Measurements from ENCODE around the gene VIM.

The VIM gene

DNA sequence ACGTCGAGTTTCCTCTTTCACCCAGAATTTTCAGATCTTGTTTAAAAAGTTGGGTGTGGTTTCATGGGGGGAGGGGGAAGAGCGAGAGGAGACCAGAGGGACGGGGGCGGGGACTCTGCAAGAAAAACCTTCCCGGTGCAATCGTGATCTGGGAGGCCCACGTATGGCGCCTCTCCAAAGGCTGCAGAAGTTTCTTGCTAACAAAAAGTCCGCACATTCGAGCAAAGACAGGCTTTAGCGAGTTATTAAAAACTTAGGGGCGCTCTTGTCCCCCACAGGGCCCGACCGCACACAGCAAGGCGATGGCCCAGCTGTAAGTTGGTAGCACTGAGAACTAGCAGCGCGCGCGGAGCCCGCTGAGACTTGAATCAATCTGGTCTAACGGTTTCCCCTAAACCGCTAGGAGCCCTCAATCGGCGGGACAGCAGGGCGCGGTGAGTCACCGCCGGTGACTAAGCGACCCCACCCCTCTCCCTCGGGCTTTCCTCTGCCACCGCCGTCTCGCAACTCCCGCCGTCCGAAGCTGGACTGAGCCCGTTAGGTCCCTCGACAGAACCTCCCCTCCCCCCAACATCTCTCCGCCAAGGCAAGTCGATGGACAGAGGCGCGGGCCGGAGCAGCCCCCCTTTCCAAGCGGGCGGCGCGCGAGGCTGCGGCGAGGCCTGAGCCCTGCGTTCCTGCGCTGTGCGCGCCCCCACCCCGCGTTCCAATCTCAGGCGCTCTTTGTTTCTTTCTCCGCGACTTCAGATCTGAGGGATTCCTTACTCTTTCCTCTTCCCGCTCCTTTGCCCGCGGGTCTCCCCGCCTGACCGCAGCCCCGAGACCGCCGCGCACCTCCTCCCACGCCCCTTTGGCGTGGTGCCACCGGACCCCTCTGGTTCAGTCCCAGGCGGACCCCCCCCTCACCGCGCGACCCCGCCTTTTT lies at the start of gene VIM:
Gene VIM, plus strand, starts transcription at position 151 of the 925 bp plus-strand sequence. CDS start 1,182 bp downstream, outside the sequence.
- peak; percentile 65 to 74 for DNase-seq (ENCODE audit: low read depth in 1 of 2, low spot score in 1 of 2)

DNA sequence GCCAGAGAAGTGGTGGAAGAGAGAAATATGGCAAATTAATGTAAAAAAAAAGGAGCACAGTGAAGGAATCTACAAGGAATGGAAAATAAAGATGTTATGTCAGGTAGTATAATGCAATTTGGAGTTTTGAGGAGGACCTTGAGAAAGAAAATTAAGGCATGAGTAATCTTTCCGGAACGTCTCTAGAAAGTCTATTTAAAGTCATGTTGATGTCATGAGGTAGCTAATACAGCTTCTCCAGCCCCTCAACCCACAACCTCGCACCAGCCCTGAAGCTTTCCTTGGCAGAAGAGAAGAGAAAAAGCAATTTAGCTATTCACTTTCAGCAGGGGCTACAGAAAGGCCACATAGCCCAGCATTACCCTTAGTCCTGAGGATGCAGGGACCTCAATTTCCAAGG lies 49.0 kb upstream of the VIM start:
- no peak for DNase-seq (ENCODE audit: low read depth in 1 of 2, low spot score in 1 of 2)

DNA sequence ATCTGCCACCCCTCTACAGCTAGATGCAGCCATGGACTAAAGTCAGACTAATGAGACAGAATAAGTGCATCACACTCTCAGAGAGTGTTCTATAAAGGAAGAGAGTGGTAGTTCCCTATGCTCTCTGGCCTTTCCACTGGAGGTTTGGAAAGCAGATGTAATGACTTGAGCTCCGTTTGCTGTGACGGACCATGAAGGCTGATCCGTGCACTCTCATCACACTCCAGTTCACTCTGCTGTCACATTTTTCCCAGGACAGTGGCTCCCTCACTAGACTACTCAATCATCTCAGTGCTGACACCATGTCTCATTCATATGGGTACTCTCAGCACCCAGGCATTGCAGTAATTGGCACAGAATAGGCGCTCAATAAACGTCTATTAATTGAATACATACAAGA lies 46.9 kb upstream of the VIM start:
- no peak for DNase-seq (ENCODE audit: low read depth in 1 of 2, low spot score in 1 of 2)

DNA sequence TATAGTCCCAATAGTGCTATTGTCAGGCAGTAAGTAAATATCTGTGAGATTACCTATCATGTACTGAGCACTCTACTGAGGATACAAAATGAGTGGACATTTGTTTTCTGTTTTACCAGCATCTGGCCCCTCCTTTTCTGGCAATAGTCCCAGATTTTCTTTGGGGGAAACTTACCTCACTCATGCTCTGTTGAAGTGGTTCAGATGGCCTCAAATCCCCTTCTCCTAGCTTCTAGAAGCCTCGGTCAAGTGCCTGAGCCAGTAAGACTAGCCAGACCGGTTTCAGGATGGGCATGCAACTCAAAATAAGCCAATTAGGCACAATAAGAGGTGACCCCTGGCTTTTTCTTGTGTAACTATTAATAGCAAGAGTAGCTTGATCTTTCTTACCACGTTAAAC lies 46.3 kb upstream of the VIM start:
- no peak for DNase-seq (ENCODE audit: low read depth in 1 of 2, low spot score in 1 of 2)

DNA sequence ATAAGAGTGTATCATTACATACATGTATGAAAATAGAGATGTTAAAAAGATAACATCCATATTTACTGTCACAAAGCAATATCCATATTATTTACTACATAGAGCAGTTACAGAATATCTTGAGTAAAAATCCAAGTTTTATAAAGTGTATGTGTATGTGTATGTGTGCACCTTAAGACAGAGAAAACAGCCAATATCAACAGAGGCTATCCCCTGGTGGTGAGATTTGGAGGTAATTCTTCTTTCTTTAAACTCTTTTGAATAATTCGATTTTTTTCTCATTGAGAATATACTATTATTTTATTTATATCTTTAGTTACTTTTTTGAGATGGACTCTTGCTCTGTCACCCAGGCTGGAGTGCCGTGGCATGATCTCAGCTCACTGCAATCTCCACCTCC lies 44.9 kb upstream of the VIM start:
- DNase-seq (ENCODE audit: low read depth in 1 of 2, low spot score in 1 of 2), result no peak

DNA sequence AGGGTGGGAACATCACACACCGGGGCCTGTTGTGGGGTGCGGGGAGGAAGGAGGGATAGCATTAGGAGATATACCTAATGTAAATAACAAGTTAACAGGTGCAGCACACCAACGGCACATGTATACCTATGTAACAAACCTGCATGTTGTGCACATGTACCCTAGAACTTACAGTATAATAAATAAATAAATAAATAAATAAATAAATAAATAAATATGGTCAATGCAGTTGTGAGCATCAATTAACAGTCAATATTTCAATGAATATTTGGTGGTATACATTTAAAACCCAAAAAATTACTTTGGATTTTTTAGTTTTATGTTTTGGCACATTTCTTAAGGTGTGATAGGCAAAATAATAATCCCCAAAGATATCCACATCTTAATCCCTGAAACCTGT lies 42.2 kb upstream of the VIM start:
- DNase-seq (ENCODE audit: low read depth in 1 of 2, low spot score in 1 of 2), result no peak

DNA sequence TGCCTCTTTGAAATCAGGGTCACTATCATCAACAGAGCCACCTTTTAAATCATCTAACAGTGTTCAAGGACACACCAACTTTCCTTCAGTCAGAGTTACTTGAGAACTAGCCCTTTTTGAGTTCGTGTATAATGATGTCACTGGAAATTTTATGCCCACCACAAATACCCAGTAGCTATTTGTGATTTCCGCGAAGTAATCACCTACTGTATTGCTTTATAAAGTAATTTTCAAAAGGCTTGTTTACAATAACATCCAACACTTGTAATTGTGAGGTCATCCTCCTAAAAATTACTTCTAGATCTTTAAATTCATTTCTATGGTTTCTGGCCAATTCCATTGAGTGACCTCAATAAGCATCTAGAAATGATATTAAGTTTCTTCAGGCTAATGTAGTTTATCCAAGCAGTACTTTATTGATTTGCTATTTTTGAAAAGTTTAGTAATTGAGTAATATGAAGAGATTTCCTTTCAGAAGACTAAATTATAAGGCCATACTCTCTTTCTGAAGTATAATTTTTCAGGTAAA lies 39.3 kb upstream of the VIM start:
- no peak for DNase-seq (ENCODE audit: low read depth in 1 of 2, low spot score in 1 of 2)

DNA sequence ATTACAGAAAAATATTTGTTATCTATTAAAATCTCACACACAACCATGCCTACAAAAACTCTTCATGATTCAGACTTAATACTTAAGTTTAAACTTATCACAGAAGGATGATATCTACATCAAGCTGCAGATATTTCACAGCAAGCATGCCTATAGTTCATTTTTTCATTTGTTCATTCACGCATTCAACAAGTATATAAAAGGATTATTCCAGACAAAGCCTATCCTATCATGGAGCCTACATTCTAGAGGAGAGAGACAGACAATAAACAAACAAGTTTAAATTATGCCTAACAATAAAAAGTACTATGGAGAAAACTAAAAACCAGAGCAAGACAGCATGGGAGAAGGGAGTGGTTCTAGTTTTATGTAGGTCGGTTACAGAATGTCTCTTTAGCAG lies 37.4 kb upstream of the VIM start:
- DNase-seq (ENCODE audit: low read depth in 1 of 2, low spot score in 1 of 2), result no peak

DNA sequence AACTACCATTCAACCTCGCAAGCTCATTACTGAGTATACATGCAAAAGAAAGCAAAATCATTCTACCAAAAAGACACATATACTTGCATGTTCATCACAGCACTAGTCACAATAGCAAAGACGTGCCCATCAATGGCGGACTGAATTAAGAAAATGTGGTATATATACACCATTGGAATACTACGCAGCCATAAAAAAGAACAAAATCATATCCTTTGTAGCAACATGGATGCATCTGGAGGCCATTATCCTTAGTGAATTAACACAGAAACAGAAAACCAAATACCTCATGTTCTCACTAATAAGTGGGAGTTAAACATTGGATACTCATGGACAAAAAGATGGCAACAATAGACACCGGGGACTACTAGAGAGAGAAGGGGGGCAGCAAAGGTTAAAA lies 33.0 kb upstream of the VIM start:
- DNase-seq (ENCODE audit: low read depth in 1 of 2, low spot score in 1 of 2), result no peak

DNA sequence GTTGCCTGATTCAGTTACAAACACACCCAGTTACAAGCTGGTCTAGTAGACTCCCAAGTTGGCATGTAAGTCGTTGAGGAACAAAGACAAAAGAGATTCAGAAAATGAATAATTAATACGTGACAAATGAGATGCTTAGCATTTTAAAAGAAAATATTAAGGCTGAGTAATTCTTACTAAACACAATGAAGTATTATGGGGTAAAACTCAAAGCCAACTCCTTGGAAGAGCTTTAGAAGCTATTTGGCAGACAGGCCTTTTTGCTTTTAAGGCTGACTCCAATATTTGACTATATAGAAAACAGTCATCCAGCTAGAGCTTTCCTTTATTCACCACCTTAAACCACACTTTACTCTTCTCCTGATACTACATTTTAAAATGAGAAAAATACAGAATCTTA lies 32.0 kb upstream of the VIM start:
- no peak for DNase-seq (ENCODE audit: low read depth in 1 of 2, low spot score in 1 of 2)

DNA sequence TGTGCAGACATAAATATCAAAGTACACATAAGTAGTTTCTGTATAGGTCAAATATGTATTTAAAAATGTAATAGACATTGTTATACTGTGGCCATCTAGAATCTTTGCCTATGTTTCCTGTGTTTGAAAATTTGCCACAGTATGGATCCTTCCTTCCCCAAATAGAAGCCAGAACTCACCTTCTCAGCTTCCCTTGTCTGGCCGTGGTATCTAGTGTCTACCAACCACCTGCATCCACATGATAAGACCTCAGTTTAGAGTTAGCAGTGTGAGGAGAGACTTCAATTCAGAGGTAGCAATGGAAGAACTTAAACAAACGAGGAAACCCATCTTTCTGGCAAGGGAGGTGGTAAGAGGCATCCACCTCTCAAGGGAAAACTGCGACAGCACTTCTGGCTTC lies 31.5 kb upstream of the VIM start:
- no peak for DNase-seq (ENCODE audit: low read depth in 1 of 2, low spot score in 1 of 2)

DNA sequence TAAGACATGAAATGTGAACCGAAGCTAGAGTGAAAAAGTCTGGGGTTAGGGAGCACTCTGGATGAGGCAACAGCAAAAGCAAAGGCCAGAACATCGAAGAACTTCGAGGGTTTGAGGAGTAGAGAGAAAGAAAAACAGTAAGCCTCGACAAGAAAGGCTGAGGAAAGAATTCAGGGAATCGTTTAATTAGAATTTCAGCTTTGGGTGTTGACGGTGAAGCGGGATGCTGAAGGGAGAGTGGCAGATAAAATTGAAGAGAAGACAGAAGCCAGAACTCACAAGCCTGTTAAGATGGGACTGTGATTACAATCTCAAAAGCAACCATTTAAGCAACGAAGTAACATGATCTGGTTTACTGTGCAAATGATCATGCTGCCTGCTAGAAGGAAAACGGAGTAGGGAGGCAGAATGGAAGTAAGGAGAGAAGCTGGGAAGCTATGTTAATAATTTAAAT lies 28.7 kb upstream of the VIM start:
- DNase-seq (ENCODE audit: low read depth in 1 of 2, low spot score in 1 of 2), result no peak

DNA sequence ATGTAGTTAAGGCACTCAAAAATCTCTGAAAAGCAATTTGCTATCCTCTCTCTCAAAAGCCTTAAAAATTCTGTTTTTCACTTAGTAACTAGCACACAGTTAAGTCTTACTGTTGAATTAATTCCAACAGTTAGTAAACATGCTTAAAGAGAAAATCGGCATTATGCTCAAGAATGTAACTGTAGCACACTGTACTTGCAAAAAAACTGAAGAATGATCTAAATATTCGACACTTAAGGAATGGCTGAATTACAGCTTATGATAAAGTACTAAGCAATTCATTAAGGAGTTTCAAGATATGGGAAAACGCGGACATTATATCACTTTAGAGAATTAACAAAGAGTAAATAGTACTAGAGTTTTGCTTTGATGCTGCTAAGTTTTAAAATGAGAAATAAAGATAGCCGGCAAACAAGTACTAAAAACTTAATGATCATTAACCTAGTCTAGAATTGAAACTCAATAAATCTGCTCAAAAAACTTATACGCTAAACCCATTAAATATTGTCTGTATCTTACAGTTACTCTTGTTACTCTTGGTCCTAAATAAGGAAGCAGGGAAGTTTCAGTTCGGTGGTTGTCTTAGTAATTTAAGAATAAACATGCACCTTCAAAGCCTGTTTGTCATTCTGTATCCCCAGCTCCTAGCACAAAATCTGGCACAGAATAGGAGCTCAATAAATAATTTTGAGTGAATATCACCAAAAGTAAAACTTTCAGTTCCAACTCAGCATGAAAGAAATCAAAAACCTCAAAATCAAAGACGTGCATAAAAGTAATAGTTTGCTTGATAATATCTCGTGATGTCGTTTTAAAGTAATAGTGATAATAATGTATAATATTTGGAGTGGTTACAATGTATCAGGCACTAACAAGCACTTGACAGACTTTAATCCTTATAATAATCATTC lies 27.8 kb upstream of the VIM start:
- no peak for DNase-seq (ENCODE audit: low read depth in 1 of 2, low spot score in 1 of 2)

DNA sequence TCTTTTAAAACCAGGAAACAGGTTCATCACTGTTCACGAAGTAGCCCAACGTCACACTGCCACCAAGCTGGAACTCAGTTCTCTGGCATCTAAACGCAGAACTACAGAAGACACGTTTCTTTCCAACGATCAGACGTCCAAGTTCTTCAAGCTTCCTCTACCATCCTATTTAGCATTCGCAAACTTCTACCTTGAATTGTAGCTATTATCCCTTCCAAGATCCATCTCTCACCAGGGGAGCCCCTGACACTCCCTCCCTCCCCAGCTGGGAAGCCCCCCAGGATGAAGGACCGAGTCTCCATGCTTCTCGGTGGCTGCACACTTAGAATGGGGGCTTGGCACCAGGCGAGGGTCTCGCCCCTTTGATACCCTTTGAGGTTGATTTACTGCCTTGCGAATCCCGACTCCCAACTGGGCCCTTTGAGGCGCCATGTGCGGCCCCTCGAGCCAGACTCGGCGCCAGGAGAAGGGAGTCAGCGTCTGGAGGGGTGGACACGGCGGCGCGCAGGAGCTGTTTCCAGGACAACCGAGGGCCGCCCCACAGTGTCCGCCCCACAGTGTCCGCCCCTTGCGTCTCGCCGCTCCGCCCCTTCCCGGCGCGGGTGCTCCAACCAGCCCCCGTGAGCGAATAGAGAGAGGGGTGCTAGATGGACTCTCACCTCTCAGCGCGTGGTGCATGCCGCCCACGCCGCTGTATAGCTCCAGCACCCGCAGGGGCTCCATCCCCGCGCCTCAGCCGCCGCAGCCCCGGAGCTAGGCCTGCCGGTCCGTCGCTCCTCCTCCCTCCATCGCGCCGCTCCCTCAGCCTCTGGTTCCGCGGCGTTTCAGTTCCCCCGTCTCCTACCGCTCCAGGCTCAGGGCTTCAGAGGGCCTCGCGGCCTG lies 26.9 kb upstream of the VIM start, which contains the start of gene TRDMT1:
Gene TRDMT1, minus strand, starts transcription at position 761 of the 882 bp plus-strand sequence. Its CDS starts 38 bp downstream, at position 723.
- DNase-seq (ENCODE audit: low read depth in 1 of 2, low spot score in 1 of 2), result peak; percentile 56 to 67

DNA sequence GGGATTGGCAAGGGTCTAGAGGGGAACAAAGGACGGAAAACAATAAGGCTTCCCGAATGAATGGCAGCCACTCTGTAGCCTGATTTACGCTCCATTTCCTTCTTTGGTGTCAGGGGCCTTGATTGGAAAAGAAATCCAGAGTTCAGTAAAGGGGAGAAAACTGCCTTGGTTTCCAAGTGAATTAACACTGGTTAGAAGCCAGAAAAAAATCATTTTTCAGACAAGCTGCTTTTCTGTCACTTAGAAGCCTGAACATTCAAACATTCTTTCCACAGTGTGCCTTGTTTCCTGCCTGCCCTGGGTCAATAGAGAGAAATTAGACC lies 26.3 kb upstream of the VIM start:
- DNase-seq (ENCODE audit: low read depth in 1 of 2, low spot score in 1 of 2), result no peak

DNA sequence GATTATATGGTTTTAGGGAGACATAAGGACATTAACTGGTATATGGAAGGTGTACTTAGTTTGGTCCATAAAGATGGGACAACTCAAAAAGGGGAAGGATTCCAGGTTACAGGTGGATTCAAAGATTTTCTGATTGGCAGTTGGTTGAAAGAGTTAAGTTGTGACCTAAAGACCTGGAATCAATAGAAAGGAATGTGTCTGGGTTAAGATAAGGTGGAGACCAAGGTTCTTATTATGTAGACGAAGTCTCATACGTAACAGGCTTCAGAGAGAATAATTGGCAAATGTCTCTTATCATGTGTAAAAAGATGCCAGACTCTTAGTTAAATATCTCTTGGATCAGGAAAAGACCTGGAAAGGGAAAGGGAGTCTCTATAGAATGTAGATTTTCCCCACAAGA lies 25.5 kb upstream of the VIM start:
- no peak for DNase-seq (ENCODE audit: low read depth in 1 of 2, low spot score in 1 of 2)

DNA sequence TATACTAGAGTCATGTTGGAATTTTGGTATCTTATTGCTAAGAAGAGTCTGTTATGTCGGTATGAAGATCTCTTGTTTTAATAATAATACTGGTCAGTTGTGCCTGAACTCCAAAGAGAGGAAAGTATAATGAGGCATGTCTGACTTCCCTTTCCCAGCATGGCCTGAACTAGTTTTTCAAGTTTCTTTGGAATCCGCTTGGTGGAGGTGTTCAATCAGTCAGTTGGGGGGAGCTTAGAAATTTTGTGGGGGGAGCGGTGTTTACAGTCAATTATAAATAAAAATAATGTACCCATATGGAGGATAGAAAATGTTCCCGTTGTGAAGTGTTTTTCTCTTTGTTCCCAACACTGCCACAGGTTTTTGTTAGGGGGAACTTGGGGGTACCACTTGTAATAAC lies 25.0 kb upstream of the VIM start:
- no peak for DNase-seq (ENCODE audit: low read depth in 1 of 2, low spot score in 1 of 2)

DNA sequence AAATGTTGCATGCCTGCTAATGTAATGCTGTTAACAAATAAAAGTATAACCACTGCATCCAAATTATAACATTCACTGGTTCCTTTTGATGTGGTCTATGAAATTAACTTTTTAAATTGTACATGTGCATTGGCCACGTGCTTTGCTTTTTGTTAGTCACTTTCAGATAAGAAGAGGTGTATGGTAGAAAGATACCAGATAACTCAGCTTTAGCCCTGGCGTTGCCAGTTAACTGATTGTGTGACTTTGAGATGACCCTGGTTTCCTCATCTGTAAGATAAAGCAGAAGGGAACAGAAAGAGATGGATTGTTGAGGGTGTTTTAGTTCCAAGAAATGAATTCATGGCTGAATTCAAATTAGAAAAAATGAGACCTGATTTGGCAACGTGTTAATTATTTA lies 24.6 kb upstream of the VIM start:
- DNase-seq (ENCODE audit: low read depth in 1 of 2, low spot score in 1 of 2), result no peak

DNA sequence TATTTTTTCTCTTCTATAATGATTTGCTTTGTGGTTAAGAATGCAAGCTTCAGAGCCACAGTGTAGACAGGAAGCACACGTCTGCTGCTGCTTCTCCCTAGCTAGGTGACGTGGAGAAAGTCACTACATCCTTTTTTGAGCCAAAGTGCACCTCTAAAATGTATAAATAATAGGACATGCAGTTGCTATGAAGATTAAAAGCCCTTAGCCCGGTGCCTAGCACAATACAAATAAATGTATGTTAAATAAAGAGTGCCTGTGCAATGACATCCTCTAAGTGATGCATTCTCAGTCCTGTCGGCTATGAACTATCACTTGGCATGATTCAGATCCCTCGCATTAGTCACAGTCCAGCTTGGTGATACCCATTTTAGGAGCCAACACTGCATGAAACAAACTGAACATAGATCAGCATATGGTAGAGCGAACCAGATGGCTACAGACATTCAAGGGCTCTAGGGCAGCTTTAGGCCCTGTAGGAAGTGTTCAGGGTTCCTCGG lies 21.8 kb upstream of the VIM start:
- DNase-seq (ENCODE audit: low read depth in 1 of 2, low spot score in 1 of 2), result no peak

DNA sequence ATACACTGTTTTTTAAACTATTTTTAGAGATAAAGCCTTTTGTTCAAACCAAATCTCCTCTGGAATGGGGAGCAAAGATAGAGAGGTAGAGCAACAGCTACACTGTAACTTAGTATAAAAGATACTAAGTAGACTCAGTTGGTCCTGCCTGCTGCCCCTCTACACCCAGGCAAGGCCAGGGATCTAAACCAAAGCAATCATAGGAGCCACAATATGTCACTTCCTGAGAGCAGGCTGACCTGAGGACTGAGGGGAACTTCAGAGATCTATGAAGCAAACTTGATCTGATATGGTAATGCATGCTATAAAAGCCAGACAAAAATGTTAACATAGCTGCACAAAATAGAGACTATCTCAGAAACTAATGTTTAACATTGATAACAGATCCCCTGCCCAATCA lies 19.6 kb upstream of the VIM start:
- DNase-seq (ENCODE audit: low read depth in 1 of 2, low spot score in 1 of 2), result no peak

DNA sequence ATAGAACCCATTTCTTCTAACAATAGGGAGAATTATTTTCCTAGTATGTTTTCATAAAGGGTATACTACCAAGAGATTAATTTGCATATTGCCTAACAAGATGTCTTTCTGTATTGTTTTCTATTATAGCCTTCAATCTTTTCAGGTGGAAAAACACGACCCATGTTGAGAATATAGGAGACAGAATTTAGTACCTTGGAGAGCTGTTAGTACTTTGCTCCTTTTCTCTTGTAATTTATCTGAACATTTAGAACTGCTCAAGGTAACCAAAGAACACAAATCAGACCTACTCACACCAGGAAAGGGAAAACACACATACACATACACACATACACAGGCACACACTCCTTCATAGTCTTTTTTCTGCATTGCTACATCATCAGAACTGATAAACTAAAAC lies 18.7 kb upstream of the VIM start:
- no peak for DNase-seq (ENCODE audit: low read depth in 1 of 2, low spot score in 1 of 2)

Measured in stimulated activated CD4-positive, alpha-beta T cell treated with anti-CD3 and anti-CD28 coated beads, Interleukin-15, amount 100 ng/mL, for 1 hour (primary cell).